HG03196 (cell line): ENCODE results near the gene TRIM50.
"Not testable (repeated sequence)": the region's sequence is repeated elsewhere in the genome, so short reads cannot be mapped to it uniquely, and the experiment has no call there.

ENCODE experiments used
- ATAC-seq: cut with Tn5 transposase; IDR thresholded peaks from one replicate; pipeline ENCODE4 v1.9.1; 2021; ENCODE audit not compliant: unreplicated experiment

TRIM50 gene

GRCh38 chr7:73316521-73316920 lies 11.4 kb downstream of the TRIM50 start:
- no peak for ATAC-seq

GRCh38 chr7:73314271-73314670 lies 13.6 kb downstream of the TRIM50 start:
- ATAC-seq, result no peak

- no peak for ATAC-seq
These were observed 14.4 kb downstream of the TRIM50 start for GRCh38 chr7:73313521-73313906.

GRCh38 chr7:73312831-73313520 lies 14.9 kb downstream of the TRIM50 start:
- no peak for ATAC-seq

GRCh38 chr7:73311421-73311820 lies 16.5 kb downstream of the TRIM50 start:
- not testable (repeated sequence) for ATAC-seq

GRCh38 chr7:73308665-73309214 lies 19.1 kb downstream of the TRIM50 start, which contains the start of gene NSUN5:
Gene NSUN5, minus strand, starts transcription at chr7:73308826. Its CDS starts 36 bp downstream, at chr7:73308790.
- peak; percentile 78 for ATAC-seq

GRCh38 chr7:73308074-73308664 lies 19.7 kb downstream of the TRIM50 start:
- ATAC-seq, result peak; percentile 31

- ATAC-seq, result no peak
These were observed 20.4 kb downstream of the TRIM50 start for GRCh38 chr7:73307436-73307835.

- ATAC-seq, result not testable (repeated sequence)
These were observed 23.1 kb downstream of the TRIM50 start for GRCh38 chr7:73304612-73305387.

- no peak for ATAC-seq
These were observed 23.8 kb downstream of the TRIM50 start for GRCh38 chr7:73304071-73304470.

GRCh38 chr7:73303546-73303945 lies 24.3 kb downstream of the TRIM50 start:
- ATAC-seq, result no peak

GRCh38 chr7:73302846-73303245 lies 25.0 kb downstream of the TRIM50 start:
- not testable (repeated sequence) for ATAC-seq

- not testable (repeated sequence) for ATAC-seq
These were observed 26.8 kb downstream of the TRIM50 start for GRCh38 chr7:73301108-73301507.

GRCh38 chr7:73299812-73300211 lies 28.1 kb downstream of the TRIM50 start:
- not testable (repeated sequence) for ATAC-seq

- not testable (repeated sequence) for ATAC-seq
These were observed 30.2 kb downstream of the TRIM50 start for GRCh38 chr7:73297706-73298105.

- ATAC-seq, result not testable (repeated sequence)
These were observed 30.6 kb downstream of the TRIM50 start for GRCh38 chr7:73297235-73297634.

- not testable (repeated sequence) for ATAC-seq
These were observed 50.7 kb downstream of the TRIM50 start for GRCh38 chr7:73277210-73277609.

- not testable (repeated sequence) for ATAC-seq
These were observed 60.1 kb downstream of the TRIM50 start for GRCh38 chr7:73267813-73268212.

- peak; percentile 62 for ATAC-seq
These were observed 61.0 kb downstream of the TRIM50 start for GRCh38 chr7:73266719-73267368.
